GM21447 (cell line): ENCODE data around the gene PROSER3.
"Not testable (repeated sequence)": the region's sequence is repeated elsewhere in the genome, so short reads cannot be mapped to it uniquely, and the experiment has no call there.

Experiments
- ATAC-seq: cut with Tn5 transposase; IDR thresholded peaks from one replicate; pipeline ENCODE4 v1.9.1; 2021; ENCODE audit not compliant: unreplicated experiment

PROSER3 gene

DNA sequence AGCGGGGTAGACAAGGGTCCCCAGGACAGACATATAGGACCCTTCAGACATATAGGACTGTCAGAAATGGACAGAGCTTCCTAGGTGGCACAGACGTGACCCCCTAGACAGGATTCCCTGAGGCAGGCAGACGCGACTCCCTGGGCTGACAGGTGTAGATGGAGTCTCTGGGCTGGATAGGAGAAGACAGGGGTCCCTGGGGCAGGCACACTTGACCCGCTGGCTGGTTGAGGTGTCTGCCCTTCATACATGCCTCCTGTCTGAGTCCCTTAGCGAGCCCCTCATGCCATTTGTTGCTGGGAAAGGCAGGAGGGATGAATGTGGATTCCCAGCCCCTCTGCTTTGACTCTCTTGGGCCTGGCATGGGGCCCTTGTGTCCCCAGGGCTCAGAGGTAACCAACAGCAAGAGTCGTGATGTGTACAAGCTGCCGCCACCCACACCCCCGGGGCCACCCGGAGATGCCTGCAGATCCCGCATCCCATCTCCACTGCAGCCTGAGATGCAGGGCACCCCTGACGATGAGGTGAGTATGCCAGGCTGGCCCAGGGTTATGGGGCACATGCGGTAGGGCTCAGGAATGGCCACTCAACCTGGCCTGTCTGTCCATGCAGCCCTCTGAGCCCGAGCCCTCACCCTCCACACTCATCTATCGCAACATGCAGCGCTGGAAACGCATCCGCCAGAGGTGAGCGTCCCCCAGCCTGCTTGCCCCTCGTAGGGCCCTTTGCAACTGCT, 4.2 kb upstream of the PROSER3 start:
- ATAC-seq = no peak

GRCh38 chr19:35754370-35755130, 3.4 kb upstream of the PROSER3 start:
- no peak for ATAC-seq

DNA sequence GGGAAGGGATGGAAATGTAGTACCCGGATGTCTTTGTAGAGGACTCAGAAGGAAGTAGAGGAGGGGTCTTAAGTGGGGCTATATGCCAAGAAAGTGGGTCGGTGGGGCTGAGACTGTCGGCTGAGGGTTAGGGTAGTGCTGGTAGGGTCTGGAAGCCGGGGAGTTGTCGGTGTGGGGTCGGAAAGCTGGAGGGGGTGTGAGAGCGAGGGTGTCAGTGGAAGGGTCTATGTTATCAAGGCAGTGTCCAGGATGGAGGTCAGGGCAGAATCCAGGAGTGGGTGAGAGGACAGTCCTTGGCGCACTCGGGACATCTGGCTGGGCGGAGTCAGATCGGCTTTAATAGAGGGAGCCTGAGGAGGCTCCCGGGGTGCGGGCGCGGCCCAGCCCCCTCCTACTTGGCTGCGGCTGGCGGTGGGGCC, 2.8 kb upstream of the PROSER3 start:
- no peak for ATAC-seq

DNA sequence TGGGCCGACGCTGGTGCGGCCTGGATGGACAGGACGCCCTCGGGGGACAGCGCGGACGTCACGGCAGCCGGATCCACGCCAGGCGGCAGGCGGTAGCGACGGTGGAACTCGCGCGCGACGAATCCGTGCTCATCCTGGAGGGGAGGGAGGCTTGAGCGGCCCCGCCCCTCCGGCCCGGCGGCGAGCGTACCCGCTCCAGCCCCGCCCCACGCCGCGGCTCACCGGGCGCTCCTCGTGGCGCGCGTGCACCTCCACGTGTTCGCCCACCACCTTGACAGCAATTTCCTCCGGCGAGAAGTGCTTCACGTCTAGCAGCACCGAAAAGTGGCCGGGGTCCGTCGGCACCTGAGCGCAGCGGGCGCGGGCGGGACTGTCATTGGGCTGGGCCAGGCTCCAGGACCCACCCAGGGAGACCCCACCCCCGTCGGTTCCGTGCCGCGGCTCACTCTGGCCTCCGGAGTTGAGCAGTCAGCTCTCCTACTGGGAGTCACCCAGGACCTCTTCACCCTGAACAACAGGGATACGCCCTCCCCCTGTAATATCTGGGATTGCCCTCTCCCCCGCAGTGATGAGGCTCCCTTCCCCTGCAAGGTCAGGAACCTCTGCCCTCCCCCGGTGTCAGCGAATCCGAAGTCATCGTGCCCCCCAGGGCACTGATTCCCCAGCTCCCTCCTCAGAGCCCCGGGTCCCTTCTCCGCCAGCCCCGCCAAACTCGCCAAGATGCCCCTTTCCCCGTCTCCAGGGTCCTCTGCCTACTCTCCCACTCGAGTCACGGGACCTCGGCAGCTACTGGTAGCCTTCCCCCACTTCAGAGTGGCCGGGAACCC, 2.2 kb upstream of the PROSER3 start:
- no peak for ATAC-seq

DNA sequence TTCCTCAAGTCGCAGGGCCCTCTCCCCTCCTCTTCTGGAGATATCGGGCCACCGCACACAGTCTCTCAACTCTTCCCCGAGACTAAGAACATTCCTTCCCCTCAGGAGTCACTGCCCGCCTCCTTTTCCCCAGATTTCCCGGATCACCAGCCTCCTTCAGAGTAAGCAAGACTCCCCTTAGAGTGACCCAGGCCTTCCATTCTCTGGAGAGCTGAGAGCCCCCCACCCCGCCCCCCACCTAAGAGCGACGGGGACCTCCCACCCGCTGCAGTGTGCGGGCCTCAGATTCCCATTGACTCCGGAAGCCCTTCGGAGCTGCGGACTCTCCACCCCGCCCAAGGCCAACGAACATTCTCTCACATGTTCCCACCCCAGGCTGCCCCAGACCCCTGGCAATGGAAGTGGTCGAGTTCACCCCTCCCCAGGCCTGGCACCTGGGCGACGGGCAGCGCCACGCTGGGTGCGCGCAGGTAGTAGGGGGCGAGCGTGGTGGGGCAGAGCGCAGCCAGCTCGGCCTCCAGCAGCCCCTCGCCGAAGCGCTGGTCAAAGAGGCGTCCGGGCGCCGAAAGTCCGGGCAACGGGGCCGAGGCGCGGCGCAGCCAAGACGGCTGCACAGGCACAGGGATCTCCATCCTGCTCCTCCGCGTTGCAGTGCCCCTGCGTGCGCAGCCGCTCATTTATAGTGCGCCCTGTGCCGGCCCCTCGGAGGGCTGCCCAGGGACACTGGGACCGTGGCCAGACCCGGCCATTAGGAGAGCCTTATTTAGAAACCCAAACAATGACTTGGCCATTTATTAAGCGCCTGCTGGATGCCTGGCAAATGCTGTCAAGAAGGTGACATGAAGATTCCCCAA, 1.4 kb upstream of the PROSER3 start, which contains the start of gene HSPB6:
Gene HSPB6 (minus strand): TSS at position 653 of the 854 bp plus-strand sequence. CDS start 21 bp downstream, at position 632.
- no peak for ATAC-seq

DNA sequence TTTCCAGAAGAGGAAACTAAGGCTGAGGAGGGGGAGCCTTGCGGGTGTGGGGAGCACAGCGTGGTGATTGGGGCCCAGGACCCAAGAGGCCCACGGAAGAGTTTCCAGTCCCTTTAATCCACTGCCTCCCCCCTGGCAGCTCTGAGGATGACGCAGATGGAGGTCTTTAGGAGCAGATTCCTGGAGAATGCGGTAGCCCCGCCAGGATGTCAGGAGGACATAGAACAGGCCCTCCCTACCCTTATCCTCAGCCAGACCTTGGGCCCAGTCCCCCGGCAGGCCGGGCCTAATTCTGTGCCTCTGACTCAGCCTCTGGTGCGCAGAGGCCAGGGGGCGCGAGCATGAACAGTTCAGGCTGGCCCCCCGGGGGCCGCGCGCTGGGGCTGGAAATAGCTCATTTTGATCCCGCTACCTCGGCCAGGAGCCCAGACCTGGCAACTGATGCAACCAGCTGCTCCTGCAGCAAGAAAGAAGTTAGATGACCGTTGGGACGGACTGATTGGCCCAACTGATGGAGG, 686 bp upstream of the PROSER3 start:
- no peak for ATAC-seq

DNA sequence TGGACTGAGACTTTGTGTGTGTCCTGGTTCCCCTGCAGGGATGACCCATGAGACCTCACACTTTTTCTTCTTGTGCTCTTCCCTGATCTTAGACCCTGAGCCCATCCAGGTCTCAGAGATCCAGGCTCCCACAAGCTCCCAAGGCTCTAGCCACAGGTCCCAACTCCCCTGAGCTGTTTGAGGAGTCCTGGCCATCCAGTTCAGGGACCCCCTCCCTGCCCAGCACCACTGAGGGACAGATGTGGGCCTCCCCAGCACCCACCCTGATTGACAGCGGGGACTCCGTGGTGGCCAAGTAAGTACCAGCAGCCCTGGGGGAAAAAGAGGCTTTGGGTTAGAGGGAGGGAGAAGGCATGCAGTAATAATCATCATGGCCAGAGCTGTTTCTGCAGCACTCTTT, 1.7 kb downstream of the PROSER3 start:
- ATAC-seq = no peak

DNA sequence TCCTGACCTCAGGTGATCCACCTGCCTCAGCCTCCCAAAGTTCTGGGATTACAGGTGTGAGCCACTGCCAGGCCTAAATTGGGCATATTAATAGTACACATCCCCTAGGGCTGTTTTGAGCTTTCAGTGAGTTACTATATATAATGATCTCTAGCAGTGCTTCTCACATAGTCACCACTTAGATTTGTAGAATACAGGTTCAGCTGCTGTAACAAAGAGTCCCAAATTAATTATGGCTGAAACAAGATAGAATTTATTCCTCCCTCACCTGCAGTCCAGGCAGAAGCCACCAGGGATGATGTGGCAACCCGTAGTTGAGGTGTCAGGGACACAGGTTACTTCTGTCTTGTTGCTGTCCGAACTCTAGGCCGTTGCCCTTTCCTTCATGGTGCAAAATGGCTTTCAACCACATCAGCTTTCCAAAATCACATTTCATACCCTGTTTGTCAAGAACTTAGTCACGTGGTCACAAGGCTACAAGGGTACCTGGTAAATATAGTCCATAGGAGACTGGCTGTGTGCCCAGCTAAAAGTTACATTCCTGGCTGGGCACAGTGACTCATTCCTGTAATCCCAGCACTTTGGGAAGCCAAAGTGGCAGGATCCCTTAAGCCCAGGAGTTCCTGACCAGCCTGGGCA, 2.9 kb downstream of the PROSER3 start:
- no peak for ATAC-seq

DNA sequence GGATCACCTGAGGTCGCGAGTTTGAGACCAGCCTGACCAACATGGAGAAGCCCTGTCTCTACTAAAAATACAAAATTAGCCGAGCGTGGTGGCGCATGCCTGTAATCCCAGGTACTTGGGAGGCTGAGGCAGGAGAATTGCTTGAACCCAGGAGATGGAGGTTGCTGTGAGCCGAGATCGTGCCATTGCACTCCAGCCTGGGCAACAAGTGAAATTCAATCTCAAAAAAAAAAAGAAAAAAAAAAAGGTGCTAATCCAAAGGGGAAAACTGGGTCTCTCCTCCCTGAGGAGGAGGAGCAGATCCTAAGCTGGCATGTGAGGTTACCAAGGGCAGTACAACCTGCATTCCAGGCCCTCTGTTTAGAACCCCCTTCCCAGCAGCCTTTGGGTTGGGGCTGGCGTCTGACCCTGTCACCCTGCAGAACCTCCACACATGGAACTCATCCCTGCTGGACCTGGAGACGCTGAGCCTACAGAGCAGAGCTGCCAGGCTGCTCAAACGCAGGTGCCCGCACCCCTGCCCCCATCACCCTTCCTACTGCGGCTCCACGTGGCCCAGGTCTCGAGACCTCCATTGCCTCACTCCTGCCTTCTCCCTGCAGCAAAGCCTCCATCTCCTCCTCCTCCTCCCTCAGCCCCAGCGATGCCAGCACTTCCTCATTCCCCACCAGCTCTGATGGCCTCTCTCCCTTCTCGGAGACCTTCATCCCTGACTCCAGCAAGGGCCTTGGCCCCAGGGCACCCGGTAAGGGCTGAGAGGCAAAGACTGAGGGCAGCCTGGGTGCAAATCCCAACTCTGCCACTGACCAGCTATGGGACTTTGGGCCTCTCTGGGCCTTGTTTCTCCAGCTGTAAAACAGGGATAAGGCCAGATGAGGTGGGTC, 6.7 kb downstream of the PROSER3 start:
- ATAC-seq = no peak

GRCh38 chr19:35766571-35767104, 8.7 kb downstream of the PROSER3 start:
- no peak for ATAC-seq

- no peak for ATAC-seq
Measured at GRCh38 chr19:35767288-35768081, 9.5 kb downstream of the PROSER3 start.

DNA sequence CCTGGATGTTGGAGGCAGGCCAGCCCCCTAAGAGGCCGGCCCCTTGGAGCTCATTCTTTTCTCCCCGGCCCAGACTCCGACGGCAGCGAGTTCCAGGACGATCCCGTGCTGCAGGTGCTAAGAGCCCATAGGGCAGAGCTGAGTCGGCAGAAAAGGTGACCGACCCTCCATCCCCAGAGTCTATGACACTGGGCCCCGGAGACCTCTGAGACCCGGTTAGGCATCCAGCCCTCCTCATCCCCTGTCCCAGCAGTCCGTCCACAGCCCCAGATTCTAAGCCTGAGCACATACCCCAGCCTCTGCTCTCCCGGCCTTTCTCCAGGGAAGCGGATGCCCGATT, 10.1 kb downstream of the PROSER3 start:
- no peak for ATAC-seq

GRCh38 chr19:35772362-35772761, 14.4 kb downstream of the PROSER3 start:
- ATAC-seq = not testable (repeated sequence)

DNA sequence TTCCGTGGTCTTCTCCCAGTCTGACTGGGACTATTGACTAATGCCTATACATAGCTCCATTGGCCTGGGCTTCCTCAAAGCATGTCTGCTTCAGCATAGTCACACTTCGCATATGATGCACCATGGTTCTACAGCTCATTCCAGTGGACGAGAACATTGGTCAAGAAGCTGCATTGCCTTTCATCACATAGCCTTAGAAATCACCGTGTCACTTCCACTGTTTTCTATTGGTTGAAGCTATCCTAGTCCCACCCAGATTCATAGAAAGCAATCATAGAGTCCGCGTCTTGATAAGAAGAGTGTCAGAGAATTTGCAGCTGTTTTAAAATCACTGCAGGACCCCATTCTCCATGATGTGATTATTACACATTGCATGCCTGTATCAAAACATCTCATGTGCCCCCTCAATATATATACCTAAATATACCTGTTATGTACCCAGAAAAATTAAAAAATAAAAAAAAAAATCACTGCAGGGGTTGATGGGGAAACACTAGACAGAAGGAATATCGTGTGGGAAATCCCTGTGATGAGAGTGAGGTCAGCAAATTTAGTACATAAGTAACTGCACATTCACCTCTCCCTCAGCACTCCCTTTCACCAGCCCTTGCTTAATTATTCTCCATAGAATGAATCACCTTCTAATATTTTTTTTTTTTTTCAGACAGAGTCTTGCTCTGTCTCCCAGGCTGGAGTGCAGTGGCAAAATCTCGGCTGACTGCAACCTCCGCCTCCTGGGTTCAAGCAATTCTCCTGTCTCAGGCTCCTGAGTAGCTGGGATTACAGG, 15.2 kb downstream of the PROSER3 start:
- ATAC-seq = no peak

DNA sequence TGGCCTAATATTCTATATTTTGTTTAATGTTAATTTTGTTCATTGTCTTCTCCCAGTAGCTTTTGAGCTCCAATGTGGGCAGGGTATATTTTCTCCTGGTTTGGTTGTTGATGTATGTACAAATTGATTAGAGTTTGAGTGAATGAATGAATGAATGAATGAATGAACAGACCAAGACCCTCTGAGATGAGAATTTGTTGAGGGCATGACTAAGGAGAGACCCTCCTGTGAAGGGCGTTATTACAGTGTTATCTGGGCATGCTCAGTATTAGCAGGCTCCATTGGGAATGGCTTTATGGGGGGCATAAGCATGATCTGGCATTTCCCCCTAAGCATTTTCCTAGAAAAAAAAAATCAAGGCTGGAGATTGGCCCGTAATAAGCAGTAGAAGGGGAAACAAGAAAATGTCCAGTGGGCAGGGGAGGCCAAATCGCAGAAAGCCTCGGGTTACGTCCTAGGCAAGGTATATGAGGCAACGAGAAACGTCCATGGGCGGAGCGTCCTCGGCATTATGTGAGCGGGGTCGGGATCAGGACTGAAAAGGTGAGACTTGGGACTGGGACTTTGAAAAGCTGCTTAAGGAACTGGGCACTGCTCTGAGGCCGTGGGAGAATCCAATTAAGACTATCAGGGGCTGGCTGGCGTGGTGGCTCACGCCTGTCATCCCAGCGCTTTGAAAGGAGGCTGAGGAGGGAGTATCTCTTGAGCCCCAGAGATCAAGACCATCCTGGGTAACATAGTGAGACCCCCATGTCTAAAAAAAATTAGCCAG, 16.5 kb downstream of the PROSER3 start:
- ATAC-seq = no peak

- no peak for ATAC-seq
Measured at GRCh38 chr19:35775046-35775297, 17.0 kb downstream of the PROSER3 start.
